ENCODE data around the gene XXYLT1. TPM values are rescaled to one million over a fixed set of nuclear protein-coding genes. Genes with fewer than 3 reads are reported as not detected.
"Not testable (repeated sequence)": the region's sequence is repeated elsewhere in the genome, so short reads cannot be mapped to it uniquely, and the experiment has no call there.

Gene XXYLT1
- total RNA-seq, 1 donor from 2014 or later = 93.1 TPM

GRCh38 chr3:195187609-195188425 lies 83.1 kb downstream of the XXYLT1 start:
- DNase-seq (ENCODE audit: extremely low read depth, low read depth, low spot score) = no peak

GRCh38 chr3:195186710-195187047 lies 84.3 kb downstream of the XXYLT1 start:
- DNase-seq (ENCODE audit: extremely low read depth, low read depth, low spot score) = not testable (repeated sequence)

- DNase-seq (ENCODE audit: extremely low read depth, low read depth, low spot score) = no peak
Measured at GRCh38 chr3:195186041-195186709, 84.8 kb downstream of the XXYLT1 start.

- DNase-seq (ENCODE audit: extremely low read depth, low read depth, low spot score) = no peak
Measured at GRCh38 chr3:195185583-195185982, 85.4 kb downstream of the XXYLT1 start.

- no peak for DNase-seq (ENCODE audit: extremely low read depth, low read depth, low spot score)
Measured at GRCh38 chr3:195184716-195185421, 86.1 kb downstream of the XXYLT1 start.

- DNase-seq (ENCODE audit: extremely low read depth, low read depth, low spot score) = no peak
Measured at GRCh38 chr3:195183071-195183776, 87.7 kb downstream of the XXYLT1 start.

GRCh38 chr3:195182470-195182795 lies 88.5 kb downstream of the XXYLT1 start:
- no peak for DNase-seq (ENCODE audit: extremely low read depth, low read depth, low spot score)

GRCh38 chr3:195181741-195182469 lies 89.1 kb downstream of the XXYLT1 start:
- DNase-seq (ENCODE audit: extremely low read depth, low read depth, low spot score) = no peak

- no peak for DNase-seq (ENCODE audit: extremely low read depth, low read depth, low spot score)
Measured at GRCh38 chr3:195181113-195181498, 89.9 kb downstream of the XXYLT1 start.

- DNase-seq (ENCODE audit: extremely low read depth, low read depth, low spot score) = no peak
Measured at GRCh38 chr3:195180490-195181112, 90.4 kb downstream of the XXYLT1 start.

- no peak for DNase-seq (ENCODE audit: extremely low read depth, low read depth, low spot score)
Measured at GRCh38 chr3:195179776-195180489, 91.0 kb downstream of the XXYLT1 start.

GRCh38 chr3:195178124-195178910 lies 92.6 kb downstream of the XXYLT1 start:
- no peak for DNase-seq (ENCODE audit: extremely low read depth, low read depth, low spot score)

GRCh38 chr3:195177422-195178123 lies 93.4 kb downstream of the XXYLT1 start:
- no peak for DNase-seq (ENCODE audit: extremely low read depth, low read depth, low spot score)

GRCh38 chr3:195176776-195177175 lies 94.2 kb downstream of the XXYLT1 start:
- no peak for DNase-seq (ENCODE audit: extremely low read depth, low read depth, low spot score)

- DNase-seq (ENCODE audit: extremely low read depth, low read depth, low spot score) = no peak
Measured at GRCh38 chr3:195175476-195176337, 95.3 kb downstream of the XXYLT1 start.

GRCh38 chr3:195175076-195175475 lies 95.9 kb downstream of the XXYLT1 start:
- no peak for DNase-seq (ENCODE audit: extremely low read depth, low read depth, low spot score)

- DNase-seq (ENCODE audit: extremely low read depth, low read depth, low spot score) = no peak
Measured at GRCh38 chr3:195173657-195174056, 97.3 kb downstream of the XXYLT1 start.
